Natural killer cell (primary cell): ENCODE data around the gene KRT76. TPM values are rescaled to one million over a fixed set of nuclear protein-coding genes. Genes with fewer than 3 reads are reported as not detected.

ENCODE experiments used
- ATAC-seq, 3 donors: fragments of 150-1000 bp in 2 of 3; fragments of 200-7000 bp in 1 of 3; cut with Tn5 transposase; 1 replicate in 1 of 3; 2 replicates in 2 of 3; pipeline ENCODE4 v1.10.0; 2021; ENCODE audit warnings: mild to moderate bottlenecking in 2 of 3, moderate library complexity in 2 of 3
- DNase-seq, 2 donors: peaks; one replicate each; pipeline versions ENCODE4 v3.0.0 to v3.0.0-alpha.2; 2013 to 2021; ENCODE audit warnings: mixed read lengths in 1 of 2
- H3K27ac ChIP-seq: one replicate; pipeline ENCODE4 v1.5.1; 2013; ENCODE audit warnings: mild to moderate bottlenecking, low read length
- H3K27me3 ChIP-seq: one replicate; pipeline ENCODE4 v1.6.1; 2013; ENCODE audit warnings: low read length; ENCODE audit not compliant: control insufficient read depth, insufficient read depth
- H3K36me3 ChIP-seq: one replicate; pipeline ENCODE4 v1.6.1; 2013; ENCODE audit warnings: low read length; ENCODE audit not compliant: control insufficient read depth, insufficient read depth
- H3K4me1 ChIP-seq: one replicate; pipeline ENCODE4 v1.6.1; 2013; ENCODE audit warnings: low read length; ENCODE audit not compliant: control insufficient read depth, insufficient read depth
- H3K4me3 ChIP-seq: one replicate; pipeline ENCODE4 v1.5.1; 2013; ENCODE audit warnings: low read length
- H3K9me3 ChIP-seq: one replicate; pipeline ENCODE4 v1.6.1; 2013; ENCODE audit warnings: low read length; ENCODE audit not compliant: control insufficient read depth, insufficient read depth
- H3K27ac Mint-ChIP-seq, 2 donors: one replicate each; pipeline ENCODE4 v1.8.0; 2022; ENCODE audit warnings: mild to moderate bottlenecking in 2 of 2, mixed read lengths in 2 of 2, moderate library complexity in 1 of 2
- H3K27me3 Mint-ChIP-seq, 2 donors: one replicate each; pipeline ENCODE4 v1.8.0; 2022; ENCODE audit warnings: low read depth in 2 of 2, mixed read lengths in 2 of 2
- H3K36me3 Mint-ChIP-seq: one replicate; pipeline ENCODE4 v1.8.0; 2022; ENCODE audit warnings: mixed read lengths
- H3K4me1 Mint-ChIP-seq, 2 donors: one replicate each; pipeline ENCODE4 v1.8.0; 2022; ENCODE audit warnings: mixed read lengths in 2 of 2
- H3K4me3 Mint-ChIP-seq: one replicate; pipeline ENCODE4 v1.8.0; 2022; ENCODE audit warnings: mild to moderate bottlenecking, moderate library complexity, mixed read lengths
- H3K9me3 Mint-ChIP-seq, 2 donors: one replicate each; pipeline ENCODE4 v1.8.0; 2022; ENCODE audit warnings: mixed read lengths in 2 of 2
- WGBS: methylation state at CpG from one replicate; pipeline ENCODE4 v1.1.7; 2013; ENCODE audit warnings: missing lambda C conversion rate; ENCODE audit not compliant: insufficient coverage; 5-methylcytosine and 5-hydroxymethylcytosine counted together
- intact Hi-C: fragments of 100-400 bp; cut with micrococcal nuclease; formaldehyde crosslinking; loops from one replicate; pipeline ENCODE4 v1.14.2; 2022
- total RNA-seq, 4 donors: library from RNA; stranded (reverse); fragments of 120-200 nt in 1 of 4; gene quantifications; one replicate each; pipeline versions ENCODE4 v1.2.3 to v1.2.4, GENCODE V29; 2013 to 2022
- TF ChIP-seq, protein P1 (sequence below): fragments of 200-600 bp; IDR thresholded peaks from one replicate; pipeline ENCODE4 v1.8.0; 2022; ENCODE audit warnings: antibody characterized with exemption

The KRT76 gene
- total RNA-seq, 3 donors from 2014 or later (not counting 1 experiment from before 2014, with no cell fraction given), result not detected

GRCh38 chr12:52782502-52782901 lies 5.4 kb upstream of the KRT76 start:
- TF ChIP-seq, protein P1, sequence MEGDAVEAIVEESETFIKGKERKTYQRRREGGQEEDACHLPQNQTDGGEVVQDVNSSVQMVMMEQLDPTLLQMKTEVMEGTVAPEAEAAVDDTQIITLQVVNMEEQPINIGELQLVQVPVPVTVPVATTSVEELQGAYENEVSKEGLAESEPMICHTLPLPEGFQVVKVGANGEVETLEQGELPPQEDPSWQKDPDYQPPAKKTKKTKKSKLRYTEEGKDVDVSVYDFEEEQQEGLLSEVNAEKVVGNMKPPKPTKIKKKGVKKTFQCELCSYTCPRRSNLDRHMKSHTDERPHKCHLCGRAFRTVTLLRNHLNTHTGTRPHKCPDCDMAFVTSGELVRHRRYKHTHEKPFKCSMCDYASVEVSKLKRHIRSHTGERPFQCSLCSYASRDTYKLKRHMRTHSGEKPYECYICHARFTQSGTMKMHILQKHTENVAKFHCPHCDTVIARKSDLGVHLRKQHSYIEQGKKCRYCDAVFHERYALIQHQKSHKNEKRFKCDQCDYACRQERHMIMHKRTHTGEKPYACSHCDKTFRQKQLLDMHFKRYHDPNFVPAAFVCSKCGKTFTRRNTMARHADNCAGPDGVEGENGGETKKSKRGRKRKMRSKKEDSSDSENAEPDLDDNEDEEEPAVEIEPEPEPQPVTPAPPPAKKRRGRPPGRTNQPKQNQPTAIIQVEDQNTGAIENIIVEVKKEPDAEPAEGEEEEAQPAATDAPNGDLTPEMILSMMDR, result no peak
- H3K9me3 ChIP-seq, result no peaks in the 10 kb centered on the region
- no peak overlapping the region for H3K27ac Mint-ChIP-seq
- intact Hi-C loops, result no loop called here
- H3K4me3 Mint-ChIP-seq, result no peak overlapping the region
- H3K9me3 Mint-ChIP-seq, result peaks cover 2 to 3% of the 10 kb centered on the region in 2 donors
- no peaks in the 10 kb centered on the region for H3K4me1 ChIP-seq
- H3K4me3 ChIP-seq, result no peak overlapping the region
- H3K27me3 Mint-ChIP-seq, result peaks cover 27 to 45% of the 10 kb centered on the region in 2 donors
- peaks cover 2% of the 10 kb centered on the region for H3K27me3 ChIP-seq
- no peak for ATAC-seq
- 98% methylated on average over 4 of the region's 4 CpGs for WGBS
- no peaks in the 10 kb centered on the region for H3K36me3 Mint-ChIP-seq
- H3K36me3 ChIP-seq, result no peaks in the 10 kb centered on the region
- no peaks in the 10 kb centered on the region for H3K4me1 Mint-ChIP-seq
- no peak for DNase-seq
- no peak overlapping the region for H3K27ac ChIP-seq

DNA sequence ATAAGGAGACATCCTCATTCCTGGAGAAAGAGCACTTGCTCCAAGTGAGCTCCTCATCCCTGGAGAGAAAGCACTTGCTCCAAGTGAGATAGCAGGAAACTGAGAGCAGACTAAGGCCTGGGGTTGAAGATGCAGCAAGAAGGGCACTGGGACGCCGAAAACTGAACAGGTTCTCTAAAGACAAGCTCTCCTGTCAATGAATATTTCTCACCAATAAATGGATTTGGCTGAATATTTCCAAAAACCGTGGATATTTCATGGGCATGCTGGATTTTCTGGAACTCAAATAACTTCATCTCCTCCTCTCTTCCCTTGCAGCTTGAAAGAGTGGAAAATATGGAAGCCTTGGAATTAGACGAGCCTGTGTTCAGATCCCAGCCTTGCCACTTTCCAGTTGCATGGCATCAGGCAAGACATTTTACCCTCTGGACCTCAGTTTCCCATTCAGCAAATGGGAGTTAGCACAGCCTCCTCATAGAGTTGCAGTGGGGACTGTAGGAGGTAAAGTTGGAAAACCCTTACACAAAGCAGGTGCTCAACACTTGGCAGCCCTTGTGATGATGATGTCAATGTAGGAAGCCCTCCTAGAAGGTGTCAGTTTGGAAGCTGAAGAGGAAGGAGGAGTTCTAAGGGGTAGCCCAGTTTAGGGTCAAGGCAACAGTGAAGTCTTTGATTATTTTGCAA lies 4.4 kb upstream of the KRT76 start:
- Histone ChIP-seq H3K9me3 (no peaks in the 10 kb centered on the region), H3K4me1 (no peaks in the 10 kb centered on the region), H3K27ac (no peak overlapping the region), H3K36me3 (no peaks in the 10 kb centered on the region), H3K4me3 (no peak overlapping the region), H3K27me3 (peaks cover 2% of the 10 kb centered on the region)
- 74% methylated on average over 4 of the region's 4 CpGs for WGBS
- DNase-seq (no peak), ATAC-seq (no peak)
- Mint-ChIP-seq H3K4me1 (no peaks in the 10 kb centered on the region), H3K27me3 (peaks cover 28 to 45% of the 10 kb centered on the region in 2 donors), H3K9me3 (peaks cover 2 to 3% of the 10 kb centered on the region in 2 donors), H3K27ac (no peak overlapping the region), H3K4me3 (no peak overlapping the region), H3K36me3 (no peaks in the 10 kb centered on the region)
- TF ChIP-seq, protein P1, result no peak
- intact Hi-C loops, result no loop called here

- TF ChIP-seq, protein P1, result no peak
- no peak for DNase-seq
- Histone ChIP-seq H3K27ac (no peak overlapping the region), H3K4me3 (no peak overlapping the region), H3K9me3 (no peaks in the 10 kb centered on the region), H3K27me3 (peaks cover 2% of the 10 kb centered on the region), H3K4me1 (no peaks in the 10 kb centered on the region), H3K36me3 (no peaks in the 10 kb centered on the region)
- no peak overlapping the region for H3K4me3 Mint-ChIP-seq
- WGBS, result 97% methylated on average over 6 of the region's 6 CpGs
- no peaks in the 10 kb centered on the region for H3K9me3 Mint-ChIP-seq
- no peaks in the 10 kb centered on the region for H3K4me1 Mint-ChIP-seq
- no peak overlapping the region for H3K27ac Mint-ChIP-seq
- H3K27me3 Mint-ChIP-seq, result peaks cover 20 to 33% of the 10 kb centered on the region in 2 donors
- ATAC-seq, result no peak
- H3K36me3 Mint-ChIP-seq, result no peaks in the 10 kb centered on the region
- intact Hi-C loops, result no loop called here
These were observed 2.8 kb upstream of the KRT76 start for GRCh38 chr12:52779914-52780313.

- Histone ChIP-seq H3K9me3 (no peaks in the 10 kb centered on the region), H3K4me1 (no peaks in the 10 kb centered on the region), H3K27ac (no peak overlapping the region), H3K4me3 (no peak overlapping the region), H3K36me3 (no peaks in the 10 kb centered on the region), H3K27me3 (peaks cover 2% of the 10 kb centered on the region)
- no peaks in the 10 kb centered on the region for H3K4me1 Mint-ChIP-seq
- H3K4me3 Mint-ChIP-seq, result no peak overlapping the region
- 91% methylated on average over 2 of the region's 2 CpGs for WGBS
- TF ChIP-seq, protein P1, result no peak
- no peak overlapping the region for H3K27ac Mint-ChIP-seq
- H3K27me3 Mint-ChIP-seq, result peaks cover 15 to 28% of the 10 kb centered on the region in 2 donors
- no peaks in the 10 kb centered on the region for H3K9me3 Mint-ChIP-seq
- H3K36me3 Mint-ChIP-seq, result no peaks in the 10 kb centered on the region
- DNase-seq (no peak), ATAC-seq (no peak)
- intact Hi-C loops, result no loop called here
These were observed 1.7 kb upstream of the KRT76 start for GRCh38 chr12:52778833-52779232.
